Suprapubic skin (tissue), 4 donors: ENCODE data around the gene PCDHB4. TPM values are rescaled to one million over a fixed set of nuclear protein-coding genes. Genes with fewer than 3 reads are reported as not detected.
"Not testable (repeated sequence)": the region's sequence is repeated elsewhere in the genome, so short reads cannot be mapped to it uniquely, and the experiment has no call there.

Source experiments
- DNase-seq, 2 donors: peaks; one replicate each; pipeline ENCODE4 v3.0.0-alpha.2; 2019; ENCODE audit warnings: low spot score in 2 of 2
- H3K27ac ChIP-seq: fragments of 200-600 bp; sonication (generic); one replicate; pipeline ENCODE4 v1.5.1; 2019
- H3K27me3 ChIP-seq: fragments of 200-600 bp; sonication (generic); one replicate; pipeline ENCODE4 v1.5.1; 2019
- H3K36me3 ChIP-seq: fragments of 200-600 bp; sonication (generic); one replicate; pipeline ENCODE4 v1.5.1; 2019
- H3K4me1 ChIP-seq: fragments of 200-600 bp; sonication (generic); one replicate; pipeline ENCODE4 v1.5.1; 2019
- H3K4me3 ChIP-seq: fragments of 200-600 bp; sonication (generic); one replicate; pipeline ENCODE4 v1.5.1; 2019; ENCODE audit warnings: mild to moderate bottlenecking
- H3K9me3 ChIP-seq: fragments of 200-600 bp; sonication (generic); one replicate; pipeline ENCODE4 v1.5.1; 2019
- EP300 ChIP-seq: sonication (generic); formaldehyde crosslinking; IDR thresholded peaks from one replicate; pipeline ENCODE4 v1.6.1; 2017; ENCODE audit warnings: antibody characterized with exemption
- POLR2A ChIP-seq, 2 donors: fragments of 450-650 bp; IDR thresholded peaks; one replicate each; pipeline ENCODE4 v1.6.1; 2017; ENCODE audit warnings: antibody characterized with exemption in 2 of 2, mild to moderate bottlenecking in 2 of 2, moderate library complexity in 2 of 2
- POLR2AphosphoS5 ChIP-seq, 3 donors: sonication (generic); formaldehyde crosslinking; IDR thresholded peaks; one replicate each; pipeline ENCODE4 v1.6.1; 2017; ENCODE audit warnings: antibody characterized with exemption in 3 of 3
- WGBS: methylation state at CpG from one replicate; pipeline ENCODE4 v1.1.5; 2018; 5-methylcytosine and 5-hydroxymethylcytosine counted together
- total RNA-seq, 4 donors: library from RNA; depleted of rRNA; stranded (reverse); fragments of >200 nt; gene quantifications; one replicate each; pipeline ENCODE4 v1.1.0, GENCODE V29; 2016
- TF ChIP-seq, protein P1 (sequence below), 2 donors: fragments of 200-600 bp in 1 of 2; fragments of 450-650 bp in 1 of 2; sonication (generic) in 1 of 2; IDR thresholded peaks; one replicate each; pipeline ENCODE4 v1.5.1; 2016 to 2019; ENCODE audit warnings: antibody characterized with exemption in 2 of 2, mild to moderate bottlenecking in 1 of 2, moderate library complexity in 1 of 2

The PCDHB4 gene
- total RNA-seq, 4 donors from 2014 or later, result 1.8 to 5.6 (median 2.0) TPM

GRCh38 chr5:141095263-141095641 lies 26.4 kb upstream of the PCDHB4 start:
- 41% methylated on average over 11 of the region's 12 CpGs for WGBS
- no peak overlapping the region for H3K27ac ChIP-seq
- H3K4me3 ChIP-seq, result peak overlapping the region; percentile 39
- no peak for DNase-seq
- peaks cover 7% of the 10 kb centered on the region for H3K9me3 ChIP-seq
- H3K36me3 ChIP-seq, result no peaks in the 10 kb centered on the region
- peaks cover 14% of the 10 kb centered on the region for H3K27me3 ChIP-seq
- TF ChIP-seq POLR2A (IDR thresholded peaks at IDR 0.05), result no peak
- TF ChIP-seq EP300, result no peak
- no peak for TF ChIP-seq POLR2AphosphoS5 (IDR thresholded peaks at IDR 0.05)
- TF ChIP-seq, protein P1, sequence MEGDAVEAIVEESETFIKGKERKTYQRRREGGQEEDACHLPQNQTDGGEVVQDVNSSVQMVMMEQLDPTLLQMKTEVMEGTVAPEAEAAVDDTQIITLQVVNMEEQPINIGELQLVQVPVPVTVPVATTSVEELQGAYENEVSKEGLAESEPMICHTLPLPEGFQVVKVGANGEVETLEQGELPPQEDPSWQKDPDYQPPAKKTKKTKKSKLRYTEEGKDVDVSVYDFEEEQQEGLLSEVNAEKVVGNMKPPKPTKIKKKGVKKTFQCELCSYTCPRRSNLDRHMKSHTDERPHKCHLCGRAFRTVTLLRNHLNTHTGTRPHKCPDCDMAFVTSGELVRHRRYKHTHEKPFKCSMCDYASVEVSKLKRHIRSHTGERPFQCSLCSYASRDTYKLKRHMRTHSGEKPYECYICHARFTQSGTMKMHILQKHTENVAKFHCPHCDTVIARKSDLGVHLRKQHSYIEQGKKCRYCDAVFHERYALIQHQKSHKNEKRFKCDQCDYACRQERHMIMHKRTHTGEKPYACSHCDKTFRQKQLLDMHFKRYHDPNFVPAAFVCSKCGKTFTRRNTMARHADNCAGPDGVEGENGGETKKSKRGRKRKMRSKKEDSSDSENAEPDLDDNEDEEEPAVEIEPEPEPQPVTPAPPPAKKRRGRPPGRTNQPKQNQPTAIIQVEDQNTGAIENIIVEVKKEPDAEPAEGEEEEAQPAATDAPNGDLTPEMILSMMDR (IDR thresholded peaks at IDR 0.05), result no peak
- H3K4me1 ChIP-seq, result no peaks in the 10 kb centered on the region

DNA sequence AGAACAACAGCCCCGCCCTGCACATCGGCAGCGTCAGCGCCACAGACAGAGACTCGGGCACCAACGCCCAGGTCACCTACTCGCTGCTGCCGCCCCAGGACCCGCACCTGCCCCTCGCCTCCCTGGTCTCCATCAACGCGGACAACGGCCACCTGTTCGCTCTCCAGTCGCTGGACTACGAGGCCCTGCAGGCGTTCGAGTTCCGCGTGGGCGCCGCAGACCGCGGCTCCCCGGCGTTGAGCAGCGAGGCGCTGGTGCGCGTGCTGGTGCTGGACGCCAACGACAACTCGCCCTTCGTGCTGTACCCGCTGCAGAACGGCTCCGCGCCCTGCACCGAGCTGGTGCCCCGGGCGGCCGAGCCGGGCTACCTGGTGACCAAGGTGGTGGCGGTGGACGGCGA lies 25.4 kb upstream of the PCDHB4 start:
- WGBS, result 39% methylated on average over 4 of the region's 46 CpGs
- DNase-seq, H3K4me1 ChIP-seq, H3K27ac ChIP-seq, H3K4me3 ChIP-seq, H3K36me3 ChIP-seq: not testable (repeated sequence)
- peaks cover 19% of the 10 kb centered on the region for H3K27me3 ChIP-seq
- peaks cover 12% of the 10 kb centered on the region for H3K9me3 ChIP-seq

DNA sequence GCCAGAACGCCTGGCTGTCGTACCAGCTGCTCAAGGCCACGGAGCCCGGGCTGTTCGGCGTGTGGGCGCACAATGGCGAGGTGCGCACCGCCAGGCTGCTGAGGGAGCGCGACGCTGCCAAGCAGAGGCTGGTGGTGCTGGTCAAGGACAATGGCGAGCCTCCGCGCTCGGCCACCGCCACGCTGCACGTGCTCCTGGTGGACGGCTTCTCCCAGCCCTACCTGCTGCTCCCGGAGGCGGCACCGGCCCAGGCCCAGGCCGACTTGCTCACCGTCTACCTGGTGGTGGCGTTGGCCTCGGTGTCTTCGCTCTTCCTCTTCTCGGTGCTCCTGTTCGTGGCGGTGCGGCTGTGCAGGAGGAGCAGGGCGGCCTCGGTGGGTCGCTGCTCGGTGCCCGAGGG lies 25.0 kb upstream of the PCDHB4 start:
- not testable (repeated sequence) for DNase-seq

GRCh38 chr5:141100243-141100805 lies 21.3 kb upstream of the PCDHB4 start, which contains the start of gene PCDHB3:
Gene PCDHB3, plus strand, starts transcription at chr5:141100473. Its CDS starts 177 bp downstream, at chr5:141100650.
- peaks cover 19% of the 10 kb centered on the region for H3K9me3 ChIP-seq

More for the DNA sequence above, 25.0 kb upstream of the PCDHB4 start:
- Histone ChIP-seq H3K27me3 (peaks cover 19% of the 10 kb centered on the region), H3K9me3 (peaks cover 16% of the 10 kb centered on the region)
- H3K4me3 ChIP-seq, H3K27ac ChIP-seq, H3K4me1 ChIP-seq, H3K36me3 ChIP-seq: not testable (repeated sequence)
- 36% methylated on average over 17 of the region's 38 CpGs for WGBS

GRCh38 chr5:141101059-141101458 lies 20.6 kb upstream of the PCDHB4 start:
- H3K9me3 ChIP-seq, result peaks cover 12% of the 10 kb centered on the region
- no peaks in the 10 kb centered on the region for H3K36me3 ChIP-seq
- WGBS, result 47% methylated on average over 19 of the region's 20 CpGs
- peaks cover 9% of the 10 kb centered on the region for H3K27me3 ChIP-seq
- H3K4me1 ChIP-seq, result no peaks in the 10 kb centered on the region
- DNase-seq, result no peak
- H3K4me3 ChIP-seq, result peak overlapping the region; percentile 27
- no peak overlapping the region for H3K27ac ChIP-seq
- TF ChIP-seq POLR2A (IDR thresholded peaks at IDR 0.05) (no peak), POLR2AphosphoS5 (IDR thresholded peaks at IDR 0.05) (no peak), EP300 (no peak)
- TF ChIP-seq, protein P1 (IDR thresholded peaks at IDR 0.05), result no peak

More at GRCh38 chr5:141100243-141100805, 21.3 kb upstream of the PCDHB4 start, which contains the start of gene PCDHB3:
- DNase-seq, result no peak
- H3K27ac ChIP-seq, result no peak within 1 kb of the TSS
- no peaks in the 10 kb centered on the region for H3K4me1 ChIP-seq
- 17% methylated on average over 19 of the region's 19 CpGs for WGBS
- no peaks in the 10 kb centered on the region for H3K36me3 ChIP-seq
- no peak for TF ChIP-seq EP300
- TF ChIP-seq, protein P1 (IDR thresholded peaks at IDR 0.05), result peak in 1 of 2 donors; percentile 9
- peaks cover 10% of the 10 kb centered on the region for H3K27me3 ChIP-seq
- peak within 1 kb of the TSS; percentile 27 for H3K4me3 ChIP-seq

- H3K27me3 ChIP-seq, H3K27ac ChIP-seq, H3K4me3 ChIP-seq, H3K4me1 ChIP-seq, H3K36me3 ChIP-seq, DNase-seq: not testable (repeated sequence)
- H3K9me3 ChIP-seq, result peaks cover 12% of the 10 kb centered on the region
- 40% methylated on average over 6 of the region's 39 CpGs for WGBS
These were observed 19.5 kb upstream of the PCDHB4 start for GRCh38 chr5:141102070-141102469.

DNA sequence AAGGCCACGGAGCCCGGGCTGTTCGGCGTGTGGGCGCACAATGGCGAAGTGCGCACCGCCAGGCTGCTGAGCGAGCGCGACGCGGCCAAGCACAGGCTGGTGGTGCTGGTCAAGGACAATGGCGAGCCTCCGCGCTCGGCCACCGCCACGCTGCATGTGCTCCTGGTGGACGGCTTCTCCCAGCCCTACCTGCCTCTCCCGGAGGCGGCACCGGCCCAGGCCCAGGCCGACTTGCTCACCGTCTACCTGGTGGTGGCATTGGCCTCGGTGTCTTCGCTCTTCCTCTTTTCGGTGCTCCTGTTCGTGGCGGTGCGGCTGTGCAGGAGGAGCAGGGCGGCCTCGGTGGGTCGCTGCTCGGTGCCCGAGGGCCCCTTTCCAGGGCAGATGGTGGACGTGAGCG lies 19.1 kb upstream of the PCDHB4 start:
- H3K9me3 ChIP-seq, result peaks cover 12% of the 10 kb centered on the region
- H3K36me3 ChIP-seq, H3K4me3 ChIP-seq, H3K27ac ChIP-seq, DNase-seq, H3K4me1 ChIP-seq, H3K27me3 ChIP-seq: not testable (repeated sequence)
- WGBS, result no CpG with 5 or more reads among the region's 38 CpGs
